ENCODE data around the gene CYB561.

The CYB561 gene

GRCh38 chr17:63445954-63446752 lies at the start of gene CYB561:
Gene CYB561, minus strand, starts transcription at chr17:63446306. Its CDS starts 8,759 bp downstream, at chr17:63437547.
- DNase-seq (ENCODE audit: low spot score) = peak; percentile 59

GRCh38 chr17:63495491-63495890 lies 49.4 kb upstream of the CYB561 start:
- DNase-seq (ENCODE audit: low spot score) = no peak

- no peak for DNase-seq (ENCODE audit: low spot score)
Observed at GRCh38 chr17:63494300-63494928, 48.3 kb upstream of the CYB561 start.

- DNase-seq (ENCODE audit: low spot score) = no peak
Observed at GRCh38 chr17:63493411-63493810, 47.3 kb upstream of the CYB561 start.

GRCh38 chr17:63492940-63493339 lies 46.8 kb upstream of the CYB561 start:
- no peak for DNase-seq (ENCODE audit: low spot score)

- DNase-seq (ENCODE audit: low spot score) = no peak
Observed at GRCh38 chr17:63491977-63492618, 46.0 kb upstream of the CYB561 start.

- no peak for DNase-seq (ENCODE audit: low spot score)
Observed at GRCh38 chr17:63491413-63491812, 45.3 kb upstream of the CYB561 start.

- DNase-seq (ENCODE audit: low spot score) = no peak
Observed at GRCh38 chr17:63490858-63491400, 44.8 kb upstream of the CYB561 start.

- DNase-seq (ENCODE audit: low spot score) = no peak
Observed at GRCh38 chr17:63490329-63490728, 44.2 kb upstream of the CYB561 start.

GRCh38 chr17:63489291-63489690 lies 43.2 kb upstream of the CYB561 start:
- DNase-seq (ENCODE audit: low spot score) = no peak

- DNase-seq (ENCODE audit: low spot score) = no peak
Observed at GRCh38 chr17:63488851-63489250, 42.7 kb upstream of the CYB561 start.

GRCh38 chr17:63487014-63487339 lies 40.9 kb upstream of the CYB561 start:
- no peak for DNase-seq (ENCODE audit: low spot score)

- DNase-seq (ENCODE audit: low spot score) = no peak
Observed at GRCh38 chr17:63486317-63487013, 40.4 kb upstream of the CYB561 start.

GRCh38 chr17:63483655-63484575 lies 37.8 kb upstream of the CYB561 start:
- no peak for DNase-seq (ENCODE audit: low spot score)

GRCh38 chr17:63483038-63483437 lies 36.9 kb upstream of the CYB561 start:
- DNase-seq (ENCODE audit: low spot score) = no peak

GRCh38 chr17:63482509-63482908 lies 36.4 kb upstream of the CYB561 start:
- DNase-seq (ENCODE audit: low spot score) = no peak

GRCh38 chr17:63481488-63481870 lies 35.4 kb upstream of the CYB561 start:
- DNase-seq (ENCODE audit: low spot score) = no peak

- no peak for DNase-seq (ENCODE audit: low spot score)
Observed at GRCh38 chr17:63480826-63481487, 34.9 kb upstream of the CYB561 start.

GRCh38 chr17:63480192-63480784 lies 34.2 kb upstream of the CYB561 start:
- no peak for DNase-seq (ENCODE audit: low spot score)

GRCh38 chr17:63479495-63480184 lies 33.5 kb upstream of the CYB561 start:
- DNase-seq (ENCODE audit: low spot score) = no peak

Data from hematopoietic multipotent progenitor cell treated with erythropoietin and hydrocortisone succinate and interleukin-3 and kit ligand, for 17 days (in vitro differentiated cells).